ENCODE results near the gene ARL14EP.

The ARL14EP gene

DNA sequence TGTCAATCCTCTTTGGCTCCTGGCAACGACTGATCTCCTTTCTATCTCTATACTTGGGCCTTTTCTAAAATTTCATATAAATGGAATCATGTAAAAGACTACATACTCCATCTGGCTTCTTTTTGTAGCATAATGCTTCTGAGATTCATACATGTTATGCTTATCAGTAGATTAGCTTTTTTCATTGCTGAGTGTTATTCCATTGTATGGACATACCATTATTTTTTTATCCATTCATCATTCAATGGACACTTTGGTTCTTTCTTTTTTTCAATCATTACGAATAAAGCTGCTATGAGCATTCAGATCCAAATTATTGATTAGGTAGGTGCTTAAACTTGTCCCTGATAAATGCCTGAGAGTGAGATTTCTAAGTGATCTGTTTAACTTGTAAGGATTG, 11.7 kb upstream of the ARL14EP start:
- no peak overlapping the region for H2BK5ac ChIP-seq (ENCODE audit: low read depth, low read length, poor library complexity, severe bottlenecking)
- H3K18ac ChIP-seq (ENCODE audit: low read depth in 1 of 2, low read length in 2 of 2), result no peak overlapping the region
- no peak overlapping the region for H2BK15ac ChIP-seq (ENCODE audit: low read depth, poor library complexity, severe bottlenecking)
- no peaks in the 10 kb centered on the region for H3K9me3 ChIP-seq (ENCODE audit: control insufficient read depth, low read length)
- no peak overlapping the region for H2AFZ ChIP-seq (ENCODE audit: low read depth, low read length)
- no peak overlapping the region for H3K4ac ChIP-seq (ENCODE audit: low read depth in 1 of 2, low read length in 2 of 2)
- H3K9ac ChIP-seq (ENCODE audit: low read length), result no peak overlapping the region
- no peak overlapping the region for H3K14ac ChIP-seq (ENCODE audit: low read length in 2 of 2)
- no peak overlapping the region for H3K23ac ChIP-seq (ENCODE audit: low read length in 2 of 2)
- H3K4me2 ChIP-seq (ENCODE audit: low read length, poor library complexity, severe bottlenecking), result no peak overlapping the region
- H3K4me3 ChIP-seq (ENCODE audit: insufficient read depth in 1 of 2, low read depth in 1 of 2, low read length in 2 of 2), result no peak overlapping the region
- H3K4me1 ChIP-seq (ENCODE audit: control insufficient read depth, insufficient read depth, low read depth, low read length), result no peaks in the 10 kb centered on the region
- no peak overlapping the region for H4K8ac ChIP-seq (ENCODE audit: low read length)
- H3K27me3 ChIP-seq (ENCODE audit: control insufficient read depth in 1 of 2, insufficient read depth in 1 of 2, low read length in 2 of 2), result no peaks in the 10 kb centered on the region
- no peak for DNase-seq
- H2AK5ac ChIP-seq (ENCODE audit: low read length, severe bottlenecking), result no peak overlapping the region
- H2BK12ac ChIP-seq (ENCODE audit: low read length in 2 of 2), result no peak overlapping the region
- 42% methylated on average over 2 of the region's 2 CpGs for WGBS
- H3K79me1 ChIP-seq (replicated peaks; ENCODE audit: low read length, poor library complexity, severe bottlenecking), result no peaks in the 10 kb centered on the region
- H3K27ac ChIP-seq (ENCODE audit: low read length, poor library complexity, severe bottlenecking), result no peak overlapping the region
- no peak overlapping the region for H2BK120ac ChIP-seq (ENCODE audit: low read depth, low read length)
- H4K91ac ChIP-seq (ENCODE audit: low read length), result no peak overlapping the region
- no peaks in the 10 kb centered on the region for H3K36me3 ChIP-seq (ENCODE audit: control insufficient read depth in 1 of 2, insufficient read depth in 2 of 2, low read depth in 1 of 2, low read length in 2 of 2)

GRCh38 chr11:30312243-30312642, 10.7 kb upstream of the ARL14EP start:
- Histone ChIP-seq H3K79me1 (replicated peaks; ENCODE audit: low read length, poor library complexity, severe bottlenecking) (no peaks in the 10 kb centered on the region), H3K27ac (ENCODE audit: low read length, poor library complexity, severe bottlenecking) (no peak overlapping the region), H3K14ac (ENCODE audit: low read length in 2 of 2) (no peak overlapping the region), H2BK5ac (ENCODE audit: low read depth, low read length, poor library complexity, severe bottlenecking) (no peak overlapping the region), H4K8ac (ENCODE audit: low read length) (no peak overlapping the region), H3K36me3 (ENCODE audit: control insufficient read depth in 1 of 2, insufficient read depth in 2 of 2, low read depth in 1 of 2, low read length in 2 of 2) (no peaks in the 10 kb centered on the region), H2BK120ac (ENCODE audit: low read depth, low read length) (no peak overlapping the region), H3K23ac (ENCODE audit: low read length in 2 of 2) (no peak overlapping the region), H4K91ac (ENCODE audit: low read length) (no peak overlapping the region), H3K18ac (ENCODE audit: low read depth in 1 of 2, low read length in 2 of 2) (no peak overlapping the region), H2BK12ac (ENCODE audit: low read length in 2 of 2) (no peak overlapping the region), H3K4me1 (ENCODE audit: control insufficient read depth, insufficient read depth, low read depth, low read length) (no peaks in the 10 kb centered on the region), H3K27me3 (ENCODE audit: control insufficient read depth in 1 of 2, insufficient read depth in 1 of 2, low read length in 2 of 2) (no peaks in the 10 kb centered on the region), H2AFZ (ENCODE audit: low read depth, low read length) (no peak overlapping the region), H3K9ac (ENCODE audit: low read length) (no peak overlapping the region), H3K4ac (ENCODE audit: low read depth in 1 of 2, low read length in 2 of 2) (no peak overlapping the region), H2AK5ac (ENCODE audit: low read length, severe bottlenecking) (no peak overlapping the region), H3K9me3 (ENCODE audit: control insufficient read depth, low read length) (no peaks in the 10 kb centered on the region), H3K4me2 (ENCODE audit: low read length, poor library complexity, severe bottlenecking) (no peak overlapping the region), H2BK15ac (ENCODE audit: low read depth, poor library complexity, severe bottlenecking) (no peak overlapping the region), H3K4me3 (ENCODE audit: insufficient read depth in 1 of 2, low read depth in 1 of 2, low read length in 2 of 2) (no peak overlapping the region)
- no CpG with 5 or more reads among the region's 1 CpG for WGBS
- DNase-seq, result no peak

DNA sequence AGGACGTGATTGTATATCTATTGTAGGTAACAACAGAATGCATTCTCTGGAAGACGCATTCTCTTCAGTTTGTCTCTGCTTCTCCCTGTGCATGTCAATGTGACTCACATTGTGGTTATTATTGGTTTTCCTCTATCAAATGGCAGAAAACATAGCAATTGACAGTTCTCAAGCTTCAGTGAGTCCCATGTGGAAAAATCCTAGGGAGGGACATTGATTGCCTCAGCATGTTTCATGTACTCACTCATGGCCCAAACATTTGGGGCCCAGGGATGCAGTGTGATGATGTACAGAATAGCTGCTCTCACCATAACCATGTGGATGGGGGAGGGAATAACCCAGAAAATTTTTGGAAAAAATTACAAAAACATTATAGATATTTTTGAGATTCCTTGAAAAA, 9.3 kb upstream of the ARL14EP start:
- H3K27me3 ChIP-seq (ENCODE audit: control insufficient read depth in 1 of 2, insufficient read depth in 1 of 2, low read length in 2 of 2), result peaks cover 4% of the 10 kb centered on the region in 2 experiments
- H2BK15ac ChIP-seq (ENCODE audit: low read depth, poor library complexity, severe bottlenecking), result no peak overlapping the region
- no peak overlapping the region for H3K9ac ChIP-seq (ENCODE audit: low read length)
- no peak overlapping the region for H2BK5ac ChIP-seq (ENCODE audit: low read depth, low read length, poor library complexity, severe bottlenecking)
- H2AK5ac ChIP-seq (ENCODE audit: low read length, severe bottlenecking), result no peak overlapping the region
- H3K4me1 ChIP-seq (ENCODE audit: control insufficient read depth, insufficient read depth, low read depth, low read length), result no peaks in the 10 kb centered on the region
- H3K18ac ChIP-seq (ENCODE audit: low read depth in 1 of 2, low read length in 2 of 2), result no peak overlapping the region
- 90% methylated on average over 2 of the region's 2 CpGs for WGBS
- H2AFZ ChIP-seq (ENCODE audit: low read depth, low read length), result no peak overlapping the region
- no peaks in the 10 kb centered on the region for H3K79me1 ChIP-seq (replicated peaks; ENCODE audit: low read length, poor library complexity, severe bottlenecking)
- no peak overlapping the region for H3K23ac ChIP-seq (ENCODE audit: low read length in 2 of 2)
- H3K14ac ChIP-seq (ENCODE audit: low read length in 2 of 2), result no peak overlapping the region
- H3K9me3 ChIP-seq (ENCODE audit: control insufficient read depth, low read length), result no peaks in the 10 kb centered on the region
- H3K4me2 ChIP-seq (ENCODE audit: low read length, poor library complexity, severe bottlenecking), result no peak overlapping the region
- H3K27ac ChIP-seq (ENCODE audit: low read length, poor library complexity, severe bottlenecking), result no peak overlapping the region
- H3K4ac ChIP-seq (ENCODE audit: low read depth in 1 of 2, low read length in 2 of 2), result no peak overlapping the region
- H3K36me3 ChIP-seq (ENCODE audit: control insufficient read depth in 1 of 2, insufficient read depth in 2 of 2, low read depth in 1 of 2, low read length in 2 of 2), result no peaks in the 10 kb centered on the region
- no peak overlapping the region for H4K8ac ChIP-seq (ENCODE audit: low read length)
- no peak for DNase-seq
- H2BK120ac ChIP-seq (ENCODE audit: low read depth, low read length), result no peak overlapping the region
- H2BK12ac ChIP-seq (ENCODE audit: low read length in 2 of 2), result no peak overlapping the region
- H3K4me3 ChIP-seq (ENCODE audit: insufficient read depth in 1 of 2, low read depth in 1 of 2, low read length in 2 of 2), result no peak overlapping the region
- H4K91ac ChIP-seq (ENCODE audit: low read length), result no peak overlapping the region

GRCh38 chr11:30314625-30315024, 8.3 kb upstream of the ARL14EP start:
- Histone ChIP-seq H2AFZ (ENCODE audit: low read depth, low read length) (no peak overlapping the region), H3K27me3 (ENCODE audit: control insufficient read depth in 1 of 2, insufficient read depth in 1 of 2, low read length in 2 of 2) (peaks cover 4 to 5% of the 10 kb centered on the region in 2 experiments), H3K4ac (ENCODE audit: low read depth in 1 of 2, low read length in 2 of 2) (no peak overlapping the region), H3K4me1 (ENCODE audit: control insufficient read depth, insufficient read depth, low read depth, low read length) (no peaks in the 10 kb centered on the region), H3K79me1 (replicated peaks; ENCODE audit: low read length, poor library complexity, severe bottlenecking) (no peaks in the 10 kb centered on the region), H3K9me3 (ENCODE audit: control insufficient read depth, low read length) (no peaks in the 10 kb centered on the region), H2BK12ac (ENCODE audit: low read length in 2 of 2) (no peak overlapping the region), H3K9ac (ENCODE audit: low read length) (peak overlapping the region; percentile 3), H3K4me3 (ENCODE audit: insufficient read depth in 1 of 2, low read depth in 1 of 2, low read length in 2 of 2) (no peak overlapping the region), H2BK15ac (ENCODE audit: low read depth, poor library complexity, severe bottlenecking) (no peak overlapping the region), H4K8ac (ENCODE audit: low read length) (no peak overlapping the region), H2BK5ac (ENCODE audit: low read depth, low read length, poor library complexity, severe bottlenecking) (no peak overlapping the region), H3K36me3 (ENCODE audit: control insufficient read depth in 1 of 2, insufficient read depth in 2 of 2, low read depth in 1 of 2, low read length in 2 of 2) (no peaks in the 10 kb centered on the region), H4K91ac (ENCODE audit: low read length) (no peak overlapping the region), H3K4me2 (ENCODE audit: low read length, poor library complexity, severe bottlenecking) (no peak overlapping the region), H3K14ac (ENCODE audit: low read length in 2 of 2) (no peak overlapping the region), H3K23ac (ENCODE audit: low read length in 2 of 2) (no peak overlapping the region), H3K18ac (ENCODE audit: low read depth in 1 of 2, low read length in 2 of 2) (no peak overlapping the region), H2AK5ac (ENCODE audit: low read length, severe bottlenecking) (no peak overlapping the region), H2BK120ac (ENCODE audit: low read depth, low read length) (no peak overlapping the region), H3K27ac (ENCODE audit: low read length, poor library complexity, severe bottlenecking) (no peak overlapping the region)
- DNase-seq, result peak; percentile 8
